HG03469 (cell line): Measurements from ENCODE around the gene PDIA6.
"Not testable (repeated sequence)": the region's sequence is repeated elsewhere in the genome, so short reads cannot be mapped to it uniquely, and the experiment has no call there.

Experiments
- ATAC-seq: cut with Tn5 transposase; IDR thresholded peaks from one replicate; pipeline ENCODE4 v1.9.1; 2021; ENCODE audit warnings: mild to moderate bottlenecking, moderate library complexity, moderate number of reproducible peaks; ENCODE audit not compliant: unreplicated experiment

The PDIA6 gene

DNA sequence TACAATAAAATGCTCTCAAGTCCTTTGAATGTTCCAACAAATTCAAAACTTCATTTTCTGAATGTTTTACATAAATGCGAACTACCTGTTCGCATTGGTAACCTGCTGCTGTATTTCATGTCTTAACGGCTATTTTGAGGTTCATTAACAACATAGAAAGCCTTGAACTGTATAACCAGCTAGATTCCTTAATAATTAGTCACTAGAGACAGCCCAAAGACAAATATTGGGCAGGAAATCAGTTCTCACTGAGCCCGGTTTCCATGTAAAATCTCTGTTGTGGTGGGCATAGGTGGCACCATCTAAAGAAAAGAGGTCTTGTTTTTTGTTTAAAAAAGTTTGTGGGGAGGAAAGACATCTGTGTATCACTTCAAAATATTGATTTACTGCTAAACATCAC lies 29.2 kb downstream of the PDIA6 start:
- ATAC-seq: no peak

- no peak for ATAC-seq
Observed at GRCh38 chr2:10781746-10782145, 30.8 kb downstream of the PDIA6 start.

DNA sequence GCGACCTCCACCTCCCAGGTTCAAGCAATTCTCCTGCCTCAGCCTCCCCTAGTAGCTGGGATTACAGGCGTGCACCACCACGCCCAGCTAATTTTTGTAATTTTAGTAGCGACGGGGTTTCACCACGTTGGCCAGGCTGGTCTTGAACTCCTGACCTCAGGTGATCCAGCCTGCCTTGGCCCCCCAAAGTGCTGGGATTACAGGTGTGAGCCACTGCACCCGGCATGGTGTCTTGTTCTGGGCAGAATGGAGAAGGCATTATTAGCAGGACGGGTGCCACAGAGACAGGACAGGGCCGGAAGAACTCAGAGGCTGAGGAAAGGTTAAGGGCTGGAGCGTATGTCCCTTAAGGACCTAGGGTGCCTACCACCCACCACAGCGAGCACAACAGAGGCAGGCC lies 31.8 kb downstream of the PDIA6 start:
- ATAC-seq: not testable (repeated sequence)

- no peak for ATAC-seq
Observed at GRCh38 chr2:10780491-10780820, 32.1 kb downstream of the PDIA6 start.

DNA sequence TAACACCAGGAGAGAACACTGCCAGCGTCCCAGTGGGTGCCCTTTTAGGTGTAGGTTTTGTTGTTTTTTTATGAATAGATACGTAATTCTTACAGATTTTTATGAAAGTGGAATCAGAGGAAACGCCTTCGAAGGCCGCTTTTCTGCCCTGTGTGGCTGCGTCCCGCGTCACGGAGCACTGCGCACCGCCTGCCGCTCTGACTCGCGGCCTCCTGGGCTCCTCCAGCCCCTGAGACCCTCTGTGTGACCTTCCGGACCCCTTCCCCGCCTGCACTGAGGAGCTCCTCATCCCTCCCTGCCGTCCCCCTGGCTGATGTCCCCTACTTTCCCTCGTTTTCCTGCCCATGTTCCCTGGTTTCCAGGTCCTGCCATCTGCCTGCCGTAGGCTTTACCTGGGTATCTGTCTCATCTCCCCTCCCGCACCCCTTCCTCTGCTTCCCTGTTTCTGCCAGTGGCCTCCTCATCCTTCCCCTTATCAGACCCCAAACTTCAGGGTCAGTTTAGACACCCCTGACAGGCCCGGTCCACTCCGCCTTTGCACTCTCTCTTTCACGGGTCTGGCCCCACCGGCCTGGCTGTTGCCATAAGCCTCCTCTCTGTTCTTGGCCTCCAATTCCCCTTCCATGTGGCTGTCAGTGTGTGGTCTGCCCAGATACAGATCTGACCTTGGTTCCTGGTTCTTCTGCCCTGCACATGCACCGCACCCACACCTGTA lies 32.7 kb downstream of the PDIA6 start:
- ATAC-seq: no peak

DNA sequence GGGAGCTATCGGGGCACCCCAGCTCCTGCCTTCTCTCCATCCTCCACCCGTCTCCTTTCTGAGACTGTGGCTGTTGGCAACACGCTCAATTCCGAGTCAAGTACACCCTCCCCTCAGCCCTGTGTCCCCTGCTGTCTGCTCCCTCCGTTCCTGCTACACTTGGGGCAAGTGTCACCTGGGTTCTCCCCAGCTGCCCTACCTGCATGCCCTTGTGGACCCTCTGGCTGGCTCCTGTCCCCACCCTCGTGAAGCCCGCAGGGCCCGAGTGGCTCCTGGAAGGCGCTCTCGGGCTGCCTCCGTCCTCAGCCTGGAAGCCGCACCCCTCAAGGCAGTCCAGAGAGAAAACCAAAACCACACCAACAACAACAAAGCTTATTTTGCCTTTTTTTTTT lies 33.9 kb downstream of the PDIA6 start:
- no peak for ATAC-seq

GRCh38 chr2:10777842-10778723 lies 34.5 kb downstream of the PDIA6 start:
- no peak for ATAC-seq

GRCh38 chr2:10777111-10777841 lies 35.3 kb downstream of the PDIA6 start:
- no peak for ATAC-seq

DNA sequence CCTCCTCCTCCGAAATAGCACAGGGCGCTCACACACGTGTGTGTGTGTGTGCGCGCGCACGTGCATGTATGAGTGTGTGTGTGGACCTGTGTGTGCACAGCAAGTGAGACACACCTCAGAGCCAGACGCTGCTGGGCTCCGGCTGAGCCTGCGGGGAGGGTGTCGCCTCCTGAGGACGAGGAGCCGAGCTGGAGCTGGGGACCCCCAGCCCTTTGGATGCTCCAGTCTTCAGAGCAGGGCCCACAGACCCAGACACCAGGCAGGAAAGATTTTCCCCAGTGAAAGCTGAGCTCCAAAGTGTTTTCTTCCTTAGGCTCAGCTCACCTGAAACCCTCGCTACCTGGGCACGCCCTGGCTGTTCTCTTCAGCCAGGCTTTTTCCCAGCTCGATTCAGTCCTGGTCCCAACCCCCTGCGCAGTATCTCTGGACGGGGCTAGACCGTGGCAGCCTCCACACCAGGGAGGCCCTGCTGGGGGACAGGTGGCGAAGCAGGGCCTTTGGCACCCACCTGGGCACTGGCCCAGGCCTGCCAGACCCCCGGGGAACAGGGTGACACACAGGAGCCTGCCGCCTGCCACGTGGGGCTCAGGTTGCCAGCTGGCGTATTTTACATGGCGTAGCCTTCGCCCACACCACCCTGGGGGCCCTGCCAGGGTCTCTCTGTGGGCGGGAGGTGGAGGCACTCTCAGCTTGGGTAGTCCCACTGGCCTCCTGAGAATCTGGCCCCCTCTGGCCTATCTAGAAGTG lies 36.2 kb downstream of the PDIA6 start:
- ATAC-seq: no peak

- ATAC-seq: no peak
Observed at GRCh38 chr2:10775831-10776230, 36.8 kb downstream of the PDIA6 start.

- ATAC-seq: no peak
Observed at GRCh38 chr2:10775021-10775780, 37.4 kb downstream of the PDIA6 start.

GRCh38 chr2:10774394-10774793 lies 38.2 kb downstream of the PDIA6 start:
- no peak for ATAC-seq

GRCh38 chr2:10773821-10774341 lies 38.7 kb downstream of the PDIA6 start:
- no peak for ATAC-seq

DNA sequence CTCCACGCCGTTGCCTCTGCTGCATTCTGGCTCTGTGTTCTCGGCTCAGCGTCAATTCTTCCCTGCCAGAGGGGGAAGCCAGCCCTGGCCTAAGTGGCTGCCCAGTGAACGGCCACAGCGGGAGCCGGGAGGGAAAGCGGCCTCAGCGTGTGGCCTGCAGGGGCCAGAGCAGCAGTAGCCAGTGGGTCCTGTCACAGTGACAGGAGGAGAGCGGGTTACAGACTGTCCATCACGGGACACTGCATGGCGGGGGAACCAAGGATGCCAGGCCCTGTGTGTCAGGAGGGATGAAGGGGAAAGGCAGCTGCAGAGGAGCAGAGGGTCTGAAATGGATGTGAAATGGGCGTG lies 39.7 kb downstream of the PDIA6 start:
- no peak for ATAC-seq

DNA sequence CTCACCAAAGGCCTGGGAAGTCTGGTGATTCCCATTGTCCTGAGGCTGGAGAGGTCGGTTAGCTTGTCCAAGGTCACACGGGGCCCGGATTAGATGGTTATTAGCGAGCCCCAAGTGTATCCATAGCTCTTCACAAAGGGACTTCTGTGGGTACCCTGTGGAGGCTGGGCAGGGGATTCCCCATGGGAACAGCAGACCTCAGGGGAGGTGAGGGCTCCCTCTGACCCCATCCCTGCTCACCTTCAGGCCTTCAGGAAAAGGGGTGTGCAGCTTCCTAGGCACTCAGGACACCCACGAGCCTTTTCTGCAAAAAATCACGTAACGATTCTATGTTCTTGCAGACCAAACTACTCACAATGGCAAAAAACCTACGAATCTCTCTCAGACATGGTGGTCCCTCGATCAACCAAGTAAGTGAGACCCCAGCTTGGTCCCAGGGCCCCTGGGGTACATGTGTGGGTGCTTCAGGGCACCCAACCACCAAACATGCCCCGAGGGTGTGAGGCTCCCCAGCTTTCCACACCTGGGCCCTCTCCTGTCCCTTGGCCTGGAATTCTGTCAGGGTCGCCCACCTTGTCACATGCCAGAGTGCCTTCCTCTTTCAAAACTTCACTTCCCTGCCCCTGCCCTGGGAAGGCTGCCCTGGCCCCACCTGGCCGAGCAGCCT lies 40.3 kb downstream of the PDIA6 start:
- no peak for ATAC-seq

GRCh38 chr2:10771786-10772185 lies 40.8 kb downstream of the PDIA6 start:
- ATAC-seq: no peak

- no peak for ATAC-seq
Observed at GRCh38 chr2:10770956-10771750, 41.4 kb downstream of the PDIA6 start.

DNA sequence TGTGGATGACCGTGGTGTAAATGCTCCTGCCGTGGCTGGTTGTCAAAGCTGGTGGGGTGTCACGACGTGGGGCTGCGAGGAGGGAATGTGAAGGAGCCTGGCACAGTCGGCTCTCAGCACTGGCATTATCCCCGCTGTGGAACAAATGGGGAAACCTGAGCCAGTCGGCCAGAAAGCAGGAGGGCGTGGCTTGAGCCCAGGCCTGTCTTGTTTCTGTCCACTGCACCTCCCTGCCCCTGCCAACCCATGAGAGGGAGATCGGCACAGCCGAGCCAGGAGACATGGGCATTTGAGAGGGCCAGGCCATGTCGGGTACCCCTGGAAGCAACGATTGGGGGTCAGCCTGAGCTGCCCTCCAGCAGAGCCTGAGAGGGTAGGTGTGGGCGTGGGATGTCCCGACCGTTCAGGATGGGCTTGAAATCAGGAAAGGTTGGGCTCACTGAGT lies 44.5 kb downstream of the PDIA6 start:
- ATAC-seq: no peak

DNA sequence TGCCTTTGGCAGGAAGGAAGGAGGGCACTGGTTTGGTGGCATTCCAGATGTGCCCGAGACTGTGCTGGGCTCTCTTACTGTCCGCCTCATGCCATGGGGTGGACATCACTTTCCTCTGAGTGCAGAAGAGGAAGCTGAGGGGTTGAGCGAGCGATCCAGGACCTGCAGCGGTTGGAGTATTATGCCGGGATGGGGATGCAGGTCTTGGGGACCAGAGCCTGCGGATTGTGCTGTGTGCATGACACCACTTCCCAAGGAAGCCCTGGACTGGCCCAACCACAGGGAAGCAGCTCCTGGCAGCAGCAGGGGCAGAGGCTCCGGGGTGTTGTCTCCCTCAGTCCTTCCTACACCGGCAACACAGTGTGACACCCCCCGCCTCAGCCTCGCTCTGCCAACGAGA lies 46.7 kb downstream of the PDIA6 start:
- ATAC-seq: no peak
